ENCODE data around the gene FLII. TPM values are rescaled to one million over a fixed set of nuclear protein-coding genes. Genes with fewer than 3 reads are reported as not detected.

FLII gene
- total RNA-seq, 2 donors from 2014 or later = 299 to 335 TPM

GRCh38 chr17:18235743-18236256 lies 22.7 kb downstream of the FLII start:
- H3K4me1 Mint-ChIP-seq = no peaks in the 10 kb centered on the region
- H3K9me3 ChIP-seq (ENCODE audit: control insufficient read depth, low read length) = no peaks in the 10 kb centered on the region
- no peak for TF ChIP-seq CTCF (conservative IDR thresholded peaks at IDR 0.05)
- no peaks in the 10 kb centered on the region for H3K27me3 Mint-ChIP-seq (ENCODE audit: insufficient read depth)
- no peak overlapping the region for H3K4me3 Mint-ChIP-seq
- peaks cover 39% of the 10 kb centered on the region for H3K36me3 ChIP-seq (ENCODE audit: control insufficient read depth, insufficient read depth, low read length)
- WGBS, 2 experiments (ENCODE audit: insufficient coverage in 1 of 2, insufficient read length in 1 of 2) = 92 to 95% methylated on average over 10 to 14 of the region's 14 CpGs
- H3K4me3 ChIP-seq (ENCODE audit: low read length) = no peak overlapping the region
- H3K27ac Mint-ChIP-seq = no peak overlapping the region
- no peaks in the 10 kb centered on the region for H3K27me3 ChIP-seq (ENCODE audit: control insufficient read depth, insufficient read depth, low read length, poor library complexity, severe bottlenecking)
- H3K9me3 Mint-ChIP-seq = no peaks in the 10 kb centered on the region
- no peaks in the 10 kb centered on the region for H3K4me1 ChIP-seq (ENCODE audit: control insufficient read depth, insufficient read depth, low read length)
- DNase-seq = no peak
- no peak overlapping the region for H3K9ac ChIP-seq (ENCODE audit: extremely low read depth, low read length, poor library complexity, severe bottlenecking)
- no peak overlapping the region for H3K27ac ChIP-seq (ENCODE audit: low read depth, low read length)
- H3K36me3 Mint-ChIP-seq (ENCODE audit: low read depth) = peaks cover 42% of the 10 kb centered on the region

GRCh38 chr17:18234853-18235380 lies 23.6 kb downstream of the FLII start:
- Histone ChIP-seq H3K9me3 (ENCODE audit: control insufficient read depth, low read length) (no peaks in the 10 kb centered on the region), H3K9ac (ENCODE audit: extremely low read depth, low read length, poor library complexity, severe bottlenecking) (no peak overlapping the region), H3K4me1 (ENCODE audit: control insufficient read depth, insufficient read depth, low read length) (no peaks in the 10 kb centered on the region), H3K36me3 (ENCODE audit: control insufficient read depth, insufficient read depth, low read length) (peaks cover 39% of the 10 kb centered on the region), H3K4me3 (ENCODE audit: low read length) (no peak overlapping the region), H3K27ac (ENCODE audit: low read depth, low read length) (no peak overlapping the region), H3K27me3 (ENCODE audit: control insufficient read depth, insufficient read depth, low read length, poor library complexity, severe bottlenecking) (no peaks in the 10 kb centered on the region)
- H3K27me3 Mint-ChIP-seq (ENCODE audit: insufficient read depth) = no peaks in the 10 kb centered on the region
- H3K4me3 Mint-ChIP-seq = no peak overlapping the region
- WGBS, 2 experiments (ENCODE audit: insufficient coverage in 1 of 2, insufficient read length in 1 of 2) = 93 to 96% methylated on average over 15 to 22 of the region's 22 CpGs
- no peak for TF ChIP-seq CTCF (conservative IDR thresholded peaks at IDR 0.05)
- H3K27ac Mint-ChIP-seq = no peak overlapping the region
- peaks cover 40% of the 10 kb centered on the region for H3K36me3 Mint-ChIP-seq (ENCODE audit: low read depth)
- no peak for DNase-seq
- H3K4me1 Mint-ChIP-seq = no peaks in the 10 kb centered on the region
- H3K9me3 Mint-ChIP-seq = no peaks in the 10 kb centered on the region

GRCh38 chr17:18233803-18234518 lies 24.6 kb downstream of the FLII start:
- H3K27ac Mint-ChIP-seq = no peak overlapping the region
- no peak overlapping the region for H3K9ac ChIP-seq (ENCODE audit: extremely low read depth, low read length, poor library complexity, severe bottlenecking)
- DNase-seq = no peak

More at GRCh38 chr17:18233803-18234518, 24.6 kb downstream of the FLII start:
- Histone ChIP-seq H3K36me3 (ENCODE audit: control insufficient read depth, insufficient read depth, low read length) (peaks cover 39% of the 10 kb centered on the region), H3K4me3 (ENCODE audit: low read length) (no peak overlapping the region), H3K9me3 (ENCODE audit: control insufficient read depth, low read length) (no peaks in the 10 kb centered on the region), H3K27me3 (ENCODE audit: control insufficient read depth, insufficient read depth, low read length, poor library complexity, severe bottlenecking) (no peaks in the 10 kb centered on the region), H3K27ac (ENCODE audit: low read depth, low read length) (no peak overlapping the region), H3K4me1 (ENCODE audit: control insufficient read depth, insufficient read depth, low read length) (no peaks in the 10 kb centered on the region)
- TF ChIP-seq CTCF (conservative IDR thresholded peaks at IDR 0.05) = no peak
- Mint-ChIP-seq H3K27me3 (ENCODE audit: insufficient read depth) (no peaks in the 10 kb centered on the region), H3K4me3 (no peak overlapping the region), H3K4me1 (no peaks in the 10 kb centered on the region), H3K36me3 (ENCODE audit: low read depth) (peaks cover 32% of the 10 kb centered on the region), H3K9me3 (no peaks in the 10 kb centered on the region)
- 94 to 96% methylated on average over 17 to 22 of the region's 22 CpGs for WGBS, 2 experiments (ENCODE audit: insufficient coverage in 1 of 2, insufficient read length in 1 of 2)

Measured in endodermal cell (in vitro differentiated cells).